NCI-H128 (cell line): ENCODE measurements around the gene TMEM121B.

ENCODE experiments used
- DNase-seq: peaks from one replicate; lab custom pipeline; 2025; ENCODE audit not compliant: unreplicated experiment; lab: John Stamatoyannopoulos, UW

The TMEM121B gene

DNA sequence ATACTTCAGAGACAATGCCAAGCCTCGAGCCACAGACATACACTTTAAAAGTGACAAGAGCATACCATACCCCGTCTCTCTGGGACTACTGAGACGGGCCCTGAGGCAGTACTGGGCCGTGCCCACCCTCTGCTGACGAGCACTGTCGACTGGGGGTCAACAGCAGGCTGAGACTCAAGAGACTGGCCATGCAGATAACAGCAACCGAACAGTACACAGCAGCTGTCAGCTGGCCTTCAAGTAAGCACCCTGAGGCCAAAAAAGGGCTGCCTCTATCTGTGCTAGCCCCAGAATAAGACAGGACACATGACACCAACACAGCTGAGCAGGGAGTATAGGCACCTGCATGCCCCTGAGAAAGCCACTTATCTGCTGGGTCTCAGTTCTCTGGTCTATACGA, 18.9 kb upstream of the TMEM121B start:
- no peak for DNase-seq

DNA sequence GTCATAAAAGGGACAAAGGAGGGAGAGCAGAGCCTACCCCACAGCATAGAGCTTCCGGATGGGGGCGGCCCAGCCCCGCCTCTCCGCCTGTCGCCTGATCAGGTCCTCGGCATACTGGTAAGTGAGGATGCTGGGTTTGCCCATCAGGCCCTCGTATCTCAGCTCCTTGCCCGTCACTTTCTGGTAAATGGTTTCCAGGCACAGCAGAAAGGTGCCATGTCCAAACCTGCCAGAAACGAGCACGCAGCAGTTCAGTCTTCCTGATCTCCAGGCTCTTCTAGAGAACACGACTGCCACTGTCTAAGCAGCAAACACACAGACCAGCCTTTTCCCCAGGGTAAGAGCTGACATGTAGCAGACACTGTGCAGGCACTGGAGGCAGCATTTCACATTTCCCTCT, 17.4 kb upstream of the TMEM121B start:
- no peak for DNase-seq

DNA sequence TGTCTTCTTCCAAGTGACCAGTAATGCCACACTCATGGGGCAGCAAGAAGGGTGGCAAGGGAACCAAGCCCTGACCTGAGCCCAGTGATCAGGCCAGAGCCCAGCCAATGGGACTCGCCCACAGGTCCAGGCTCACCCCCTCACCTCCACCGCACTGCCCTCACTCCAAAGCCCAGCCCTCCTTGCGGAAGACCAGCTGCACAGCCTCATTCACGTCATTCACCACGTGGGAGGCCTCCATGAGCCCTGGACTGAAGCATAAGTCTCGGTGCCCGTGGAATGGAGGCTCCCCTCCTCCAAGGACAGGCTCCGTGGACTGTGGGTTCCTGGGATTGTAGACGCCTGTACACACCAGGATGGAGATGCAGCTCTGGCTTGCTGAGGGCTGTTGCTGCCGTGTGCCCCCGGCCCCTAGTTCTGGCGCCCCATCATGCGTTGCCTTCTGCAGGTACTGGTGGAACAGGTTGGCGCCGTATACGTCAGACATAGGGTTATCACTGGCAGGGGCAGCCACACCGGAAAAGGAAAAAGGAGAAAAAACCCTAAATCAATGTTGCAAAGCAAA, 16.8 kb upstream of the TMEM121B start:
- no peak for DNase-seq

DNA sequence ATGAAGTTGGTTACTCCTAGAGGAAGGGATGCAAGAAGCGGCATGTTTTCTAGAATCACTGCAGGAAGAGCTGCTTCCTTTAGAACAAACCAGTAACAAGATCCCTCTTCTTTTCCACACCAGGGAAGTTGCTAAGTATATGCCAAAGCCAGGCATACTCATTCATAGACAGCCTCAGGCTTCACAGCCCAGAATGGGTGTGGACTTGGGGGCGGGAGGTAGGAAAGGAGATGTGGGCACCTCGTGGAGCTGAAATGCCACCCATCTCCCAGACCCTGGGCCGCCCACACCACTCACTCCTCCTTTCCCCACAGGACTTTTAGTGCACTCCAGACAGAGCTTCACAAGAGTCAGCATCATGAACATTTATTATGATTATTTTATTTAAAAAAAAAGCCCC, 16.0 kb upstream of the TMEM121B start:
- no peak for DNase-seq

DNA sequence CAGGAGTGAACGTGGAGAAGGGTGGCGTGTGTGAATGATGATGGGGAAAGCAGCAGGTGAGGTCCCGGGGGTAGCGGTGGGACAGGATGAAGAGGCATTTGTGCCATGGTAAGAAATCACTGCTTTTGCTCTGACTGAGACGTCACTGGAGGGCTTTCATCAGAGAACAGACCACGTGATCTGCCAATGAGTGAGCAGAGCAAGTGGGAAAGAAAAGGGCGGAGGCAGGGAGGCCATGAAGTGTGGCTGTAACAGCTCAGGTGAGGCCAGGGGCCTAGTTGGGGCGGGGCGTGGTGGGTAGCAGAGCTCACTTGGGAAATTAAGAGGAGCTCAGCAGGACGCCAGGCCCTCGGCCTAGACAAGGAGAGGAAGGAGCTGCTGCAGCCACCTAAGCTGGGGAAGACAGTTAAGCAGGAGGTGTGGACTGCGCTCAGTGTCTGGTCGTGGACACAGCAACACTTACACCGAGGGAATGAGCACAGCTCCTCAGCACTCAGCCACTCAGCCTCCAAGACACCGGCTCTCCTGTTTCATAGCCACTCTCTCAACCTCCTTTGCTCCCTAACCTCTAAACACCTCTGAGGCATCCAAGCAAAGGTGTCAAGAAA, 14.1 kb upstream of the TMEM121B start:
- no peak for DNase-seq

DNA sequence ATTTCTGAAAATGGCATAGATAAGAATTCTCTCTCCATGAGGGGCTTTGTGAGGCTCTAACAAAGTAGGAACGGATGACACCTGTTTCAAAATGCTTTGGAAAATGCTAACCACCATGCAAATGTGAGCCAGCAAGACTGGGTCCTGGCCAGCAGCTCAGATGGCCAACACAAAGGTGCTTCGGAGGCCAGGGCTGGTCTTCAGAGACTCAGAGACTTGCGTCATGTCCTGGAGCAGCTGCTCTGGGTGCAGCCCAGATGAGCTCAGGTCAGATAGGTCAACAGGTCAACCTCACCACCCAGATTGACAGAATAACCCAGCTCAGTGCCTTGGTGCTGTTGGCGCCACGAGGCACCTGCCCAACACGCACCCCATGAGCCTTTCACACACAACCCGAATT, 12.0 kb upstream of the TMEM121B start:
- no peak for DNase-seq

DNA sequence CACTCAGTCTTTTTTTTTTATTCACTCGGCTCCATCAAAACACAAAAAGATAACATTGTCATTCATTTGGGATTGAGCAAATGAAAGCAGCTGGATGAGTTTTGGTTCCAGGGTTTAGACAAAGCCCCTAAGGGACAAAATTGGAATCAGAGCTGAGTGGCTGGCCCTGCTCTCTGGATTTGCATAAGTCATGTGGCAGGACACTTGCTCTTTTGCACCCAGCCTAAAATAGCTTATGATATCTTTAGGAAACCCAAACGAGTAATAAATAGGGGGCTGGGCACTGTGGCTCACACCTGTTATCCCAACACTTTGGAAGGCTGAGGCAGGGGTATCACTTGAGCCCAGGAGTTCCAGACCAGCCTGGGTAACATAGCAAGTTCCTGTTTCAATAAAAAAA, 11.0 kb upstream of the TMEM121B start:
- no peak for DNase-seq

DNA sequence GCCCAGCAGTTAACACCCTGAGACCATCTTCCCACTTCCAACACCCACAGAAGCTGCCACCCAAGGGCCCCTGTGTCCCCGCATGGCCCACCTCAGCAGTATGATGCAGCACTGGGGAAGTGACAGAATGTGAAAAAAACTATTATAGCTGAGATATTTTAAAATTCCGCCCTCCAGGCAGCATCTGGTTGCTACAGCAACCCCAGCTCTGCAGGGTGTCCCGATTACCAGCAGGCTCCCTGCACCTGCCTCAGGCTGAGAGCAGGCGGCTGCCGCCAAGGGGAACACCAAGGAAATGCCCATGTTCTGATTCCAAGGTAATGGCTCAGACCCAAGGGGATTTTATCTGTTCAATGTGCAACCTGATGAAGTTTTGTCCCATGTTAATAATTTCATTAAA, 10.5 kb upstream of the TMEM121B start:
- DNase-seq: peak; percentile 14

DNA sequence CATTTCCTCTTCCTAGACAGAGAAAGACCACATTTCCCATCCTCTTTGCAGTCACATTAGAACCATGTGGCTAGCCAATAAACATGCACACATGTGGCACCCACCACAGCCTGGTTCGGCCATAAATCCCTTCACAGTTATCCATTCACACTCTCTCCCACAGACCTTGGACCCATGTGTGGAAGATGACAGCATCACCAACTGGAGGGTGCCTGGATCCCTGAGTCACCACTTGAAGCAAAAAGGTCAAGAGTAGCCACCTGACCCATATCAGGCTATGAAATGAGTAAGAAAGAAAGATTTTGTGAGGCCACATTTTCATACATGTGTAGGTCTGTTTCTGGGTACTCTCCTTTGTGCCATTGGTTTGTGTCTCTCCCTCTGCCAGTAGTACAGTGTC, 9.0 kb upstream of the TMEM121B start:
- no peak for DNase-seq

DNA sequence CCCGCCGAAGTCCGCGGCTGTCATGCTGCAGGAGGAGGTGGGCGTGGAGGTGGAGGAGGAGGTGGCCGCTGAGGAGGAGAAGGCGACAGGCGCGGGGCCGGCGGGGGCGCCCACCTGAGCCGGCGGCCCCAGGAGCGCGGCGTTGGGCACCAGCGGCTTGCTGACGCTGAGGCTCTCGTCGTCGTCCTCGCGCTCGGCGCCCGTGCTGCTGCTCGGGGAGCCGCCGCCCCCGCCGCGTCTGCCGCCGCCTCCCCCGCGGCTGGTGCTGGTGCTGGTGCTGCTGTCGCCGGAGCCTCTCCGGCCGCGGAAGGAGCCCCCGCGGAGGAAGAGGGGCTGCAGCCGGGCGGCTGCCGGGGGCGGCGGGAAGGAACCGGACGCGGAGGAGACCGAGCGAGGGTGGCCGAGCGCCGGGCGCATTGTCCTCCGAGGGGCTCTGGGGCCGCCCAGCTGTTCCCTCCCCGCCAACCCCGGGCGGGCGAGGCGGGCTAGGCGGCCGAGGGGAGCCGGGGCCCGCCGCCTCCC, 388 bp downstream of the TMEM121B start:
- DNase-seq: no peak

DNA sequence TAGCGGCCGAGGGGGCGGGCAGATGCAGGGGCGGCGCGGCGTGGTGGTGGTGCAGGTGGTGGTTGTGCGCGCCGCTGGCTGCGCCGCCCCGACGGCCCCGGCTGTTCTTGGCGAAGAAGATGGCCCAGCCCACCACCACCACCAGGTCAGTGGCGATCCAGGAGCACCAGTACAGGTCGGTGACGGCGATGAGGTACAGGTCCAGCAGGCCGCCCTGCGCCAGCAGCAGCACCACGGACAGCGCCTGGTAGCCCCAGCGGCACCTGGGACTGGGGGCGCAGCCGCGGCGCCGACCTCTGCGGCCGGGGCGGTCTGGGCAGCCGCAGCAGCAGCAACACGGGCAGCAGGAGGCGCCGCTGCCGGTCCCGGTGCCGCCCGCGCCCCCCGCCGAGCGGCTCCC, 879 bp downstream of the TMEM121B start:
- no peak for DNase-seq

DNA sequence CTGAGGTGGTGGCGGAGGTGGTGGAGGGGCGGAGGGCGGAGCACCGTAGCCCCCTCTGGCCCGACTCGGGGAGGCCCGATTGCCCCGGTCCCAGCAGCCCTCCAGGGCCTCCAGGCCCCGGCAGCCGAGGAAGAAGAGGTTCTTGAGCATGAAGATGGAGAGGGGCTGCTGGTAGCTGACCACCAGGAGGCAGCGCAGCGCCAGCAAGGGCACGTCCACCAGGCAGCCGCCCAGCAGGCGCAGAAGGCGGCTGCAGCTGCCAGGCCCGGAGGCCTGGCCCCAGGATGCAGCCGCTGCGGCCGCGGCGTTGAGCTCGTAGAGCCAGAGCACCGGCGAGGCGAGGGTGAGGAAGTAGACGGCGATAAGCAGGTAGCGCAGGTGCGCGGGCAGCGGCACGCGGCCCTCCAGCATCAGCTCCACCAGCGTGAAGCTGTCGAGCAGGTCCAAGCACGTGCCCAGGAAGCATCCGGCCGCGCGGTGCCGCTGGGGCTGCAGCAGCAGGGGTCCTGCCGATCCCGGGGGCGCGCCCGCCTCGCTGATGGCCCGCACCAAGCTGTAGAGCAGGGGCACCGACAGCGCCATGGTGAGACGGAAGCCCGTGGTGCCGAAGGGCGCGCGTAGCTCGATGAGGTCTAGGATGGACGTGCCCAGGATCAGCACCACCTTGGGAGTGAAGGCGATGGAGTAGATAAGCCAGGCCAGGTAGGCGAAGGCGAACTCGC, 1.5 kb downstream of the TMEM121B start:
- no peak for DNase-seq

DNA sequence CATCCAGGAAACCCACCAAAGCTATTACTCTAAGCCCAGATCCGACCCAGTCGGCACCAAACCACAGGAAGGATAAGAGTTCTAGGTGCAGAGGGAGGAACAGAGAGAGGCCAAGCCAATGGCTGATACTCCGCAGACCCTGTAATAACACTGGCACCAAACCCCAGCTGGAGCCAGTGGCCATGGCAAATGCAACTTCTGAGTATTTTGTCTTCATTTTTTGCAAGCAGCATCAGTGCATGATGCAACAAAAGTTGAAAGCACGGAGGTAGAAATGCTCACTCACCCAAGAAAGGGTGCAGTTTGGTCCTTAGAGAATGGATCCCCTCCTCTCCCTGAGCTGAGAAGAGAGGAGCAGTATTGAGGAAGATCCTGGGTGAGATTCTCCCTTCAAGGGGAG, 2.8 kb downstream of the TMEM121B start:
- no peak for DNase-seq

DNA sequence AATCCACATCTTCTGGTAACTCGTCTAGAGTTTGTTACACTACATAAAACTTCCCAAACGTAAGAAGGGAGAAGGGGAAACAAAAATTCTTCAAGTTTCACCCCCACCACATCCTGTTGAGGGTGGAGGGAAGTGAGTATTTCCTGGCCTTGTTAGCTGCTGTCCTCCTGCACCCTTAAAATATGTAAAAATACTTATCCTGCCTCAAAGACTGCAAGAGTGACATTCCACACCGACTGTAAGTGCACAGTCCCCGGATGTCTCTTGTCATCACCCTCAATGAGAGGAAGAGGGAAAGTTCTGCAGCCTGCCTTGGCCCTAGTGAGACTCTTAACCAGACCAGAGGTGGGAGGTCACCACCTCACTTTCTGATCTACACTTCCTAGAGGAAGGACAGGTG, 3.3 kb downstream of the TMEM121B start:
- no peak for DNase-seq

DNA sequence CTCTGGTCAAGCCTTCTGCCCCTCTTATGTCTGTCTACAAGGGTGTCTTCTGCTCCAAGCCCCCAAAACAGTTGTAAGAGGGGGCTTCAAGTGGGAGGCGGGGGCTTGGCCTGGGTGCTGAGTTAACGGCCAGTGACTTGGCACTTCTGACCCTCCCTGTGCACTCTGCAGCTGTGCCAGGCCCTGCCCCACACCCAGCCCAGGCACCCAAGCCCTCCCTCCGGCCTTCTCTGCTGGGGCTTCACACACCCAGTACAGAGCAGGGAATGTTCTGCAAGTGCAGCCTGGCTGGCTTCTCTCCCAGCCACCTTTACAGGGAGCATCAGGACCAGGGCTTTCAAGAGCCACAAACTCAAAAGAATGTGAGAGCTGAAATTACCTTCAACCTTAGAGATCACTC, 3.8 kb downstream of the TMEM121B start:
- no peak for DNase-seq

DNA sequence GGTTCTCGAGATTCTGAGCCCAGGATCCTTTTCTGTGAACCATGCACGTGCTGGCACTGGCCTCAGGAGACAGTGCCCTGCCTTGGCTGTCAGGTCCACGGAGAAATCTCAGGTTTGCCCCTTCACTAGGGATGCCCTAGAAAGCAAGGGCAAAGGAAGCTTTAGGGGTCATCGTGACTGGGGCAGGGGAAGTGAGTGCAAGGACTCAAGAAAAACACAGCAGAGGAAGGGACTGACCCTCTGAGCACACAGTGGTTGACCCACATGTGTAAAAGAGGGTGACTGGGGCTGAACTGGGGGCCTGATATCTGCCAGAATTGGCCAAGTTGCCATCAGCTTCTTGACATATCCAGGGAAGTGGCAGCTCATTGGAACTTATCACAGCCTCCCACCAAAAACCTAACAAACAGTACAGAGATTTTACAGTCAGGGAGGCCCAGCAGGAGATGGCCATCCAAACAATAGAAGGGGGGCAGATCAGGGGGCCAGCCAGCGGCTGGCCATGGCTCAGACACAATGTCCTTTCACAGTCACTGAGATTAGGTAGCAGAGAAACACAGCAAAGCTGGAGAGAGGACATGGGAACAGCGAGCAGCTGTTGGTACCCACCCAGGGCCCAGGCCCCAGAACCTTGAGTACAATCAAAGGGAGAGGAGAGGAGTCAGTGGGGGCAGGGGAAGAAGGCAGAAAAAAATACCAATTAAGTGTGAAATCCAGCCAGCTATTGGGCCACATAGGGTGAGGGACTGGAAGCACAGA, 4.4 kb downstream of the TMEM121B start:
- no peak for DNase-seq

DNA sequence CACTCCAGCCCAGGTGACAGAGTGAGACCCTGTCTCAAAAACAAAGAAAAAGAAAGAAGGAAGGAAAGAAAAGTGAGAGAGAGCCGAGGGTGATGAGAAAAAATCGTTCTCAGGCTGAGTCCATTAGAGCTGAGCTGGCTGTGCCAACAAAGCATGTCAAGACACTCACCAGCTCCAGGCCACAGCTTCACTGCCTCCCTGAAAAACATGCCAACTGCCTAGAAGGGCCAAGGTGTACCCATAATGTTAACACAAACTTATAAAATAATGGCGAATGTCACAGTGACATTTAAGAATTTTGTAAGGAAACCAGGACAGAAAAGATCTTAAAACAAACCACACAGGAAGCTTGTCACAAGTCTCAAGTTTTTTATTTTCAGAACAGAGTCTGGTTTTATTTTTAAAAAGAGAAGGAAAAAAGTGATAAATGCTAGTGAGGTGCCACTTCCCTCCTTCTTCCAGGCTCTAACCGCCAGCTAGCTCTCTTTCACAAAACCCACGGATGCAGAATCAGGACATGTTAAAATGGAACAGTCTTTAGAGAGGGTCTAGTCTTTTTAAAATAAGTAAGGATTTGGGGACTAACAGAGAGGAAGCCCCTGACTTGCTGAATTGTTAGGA, 5.1 kb downstream of the TMEM121B start:
- no peak for DNase-seq

DNA sequence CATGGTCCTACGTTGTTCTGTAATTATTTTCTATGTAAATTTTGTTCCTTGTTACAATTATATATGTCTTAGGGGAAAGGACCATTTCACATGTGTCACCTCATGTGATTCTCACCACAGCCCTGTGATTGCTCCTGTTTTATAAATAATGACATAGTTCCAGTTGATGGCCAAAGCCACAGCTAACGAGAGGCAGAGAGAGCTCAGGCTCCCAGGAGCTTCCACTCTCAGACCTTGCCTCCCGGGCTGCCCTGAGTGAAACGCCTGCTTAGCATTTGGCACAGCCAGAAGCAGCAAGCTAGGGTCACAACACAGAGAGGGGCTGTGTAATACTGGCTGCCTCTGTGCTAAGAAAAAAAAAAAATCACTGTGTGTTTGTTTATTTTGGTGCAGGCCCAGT, 5.9 kb downstream of the TMEM121B start:
- no peak for DNase-seq

DNA sequence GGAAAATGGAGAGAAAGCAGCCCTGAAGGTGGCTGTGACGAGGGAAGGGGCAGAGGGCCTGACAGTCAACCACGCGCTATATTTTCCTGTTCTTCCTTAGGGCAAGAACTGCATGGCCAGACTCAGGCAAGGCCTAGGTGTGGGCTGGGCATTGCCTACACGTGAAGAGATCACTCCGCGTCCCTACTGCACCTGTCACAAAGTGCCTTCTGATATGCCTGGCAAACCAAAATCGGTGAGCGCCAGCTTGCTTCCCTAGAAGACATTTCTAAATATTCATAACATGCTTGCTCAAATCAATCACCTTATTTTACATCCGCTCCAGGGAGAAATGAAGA, 6.3 kb downstream of the TMEM121B start:
- no peak for DNase-seq

DNA sequence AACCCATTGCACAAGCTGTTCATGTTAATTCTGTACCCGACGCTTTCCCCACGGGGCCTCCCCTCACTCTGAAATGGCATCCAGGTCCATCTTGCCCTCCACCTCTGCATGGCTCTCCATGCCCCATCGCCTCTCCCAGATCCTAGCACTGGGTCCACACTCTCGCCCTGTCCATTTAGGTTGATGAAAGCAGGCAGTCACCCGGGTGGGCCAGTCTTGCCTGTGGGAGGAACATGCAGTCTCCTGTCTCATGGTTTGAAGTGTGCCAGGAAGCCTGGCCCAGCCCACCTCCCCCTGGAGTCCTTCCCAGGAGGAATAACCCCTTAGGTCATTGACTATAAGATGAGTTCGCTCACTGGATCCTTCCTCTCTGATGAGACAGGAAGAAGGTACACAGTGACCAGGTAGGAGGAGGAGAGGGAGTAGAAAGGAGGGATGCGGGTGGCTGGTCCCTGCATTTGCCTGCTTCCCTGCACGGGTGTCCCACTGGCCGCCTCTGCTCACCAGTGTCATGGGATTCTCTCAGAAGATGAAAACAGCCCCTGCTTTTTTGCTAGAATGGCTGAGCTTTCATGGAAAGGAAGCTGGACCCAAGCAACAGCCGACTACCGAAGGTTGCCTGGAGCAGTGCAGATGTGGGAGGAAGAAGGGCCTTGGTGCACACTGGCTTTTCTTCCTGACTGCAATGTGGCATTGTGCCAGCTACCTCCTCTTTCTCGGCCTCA, 6.8 kb downstream of the TMEM121B start:
- DNase-seq: no peak

DNA sequence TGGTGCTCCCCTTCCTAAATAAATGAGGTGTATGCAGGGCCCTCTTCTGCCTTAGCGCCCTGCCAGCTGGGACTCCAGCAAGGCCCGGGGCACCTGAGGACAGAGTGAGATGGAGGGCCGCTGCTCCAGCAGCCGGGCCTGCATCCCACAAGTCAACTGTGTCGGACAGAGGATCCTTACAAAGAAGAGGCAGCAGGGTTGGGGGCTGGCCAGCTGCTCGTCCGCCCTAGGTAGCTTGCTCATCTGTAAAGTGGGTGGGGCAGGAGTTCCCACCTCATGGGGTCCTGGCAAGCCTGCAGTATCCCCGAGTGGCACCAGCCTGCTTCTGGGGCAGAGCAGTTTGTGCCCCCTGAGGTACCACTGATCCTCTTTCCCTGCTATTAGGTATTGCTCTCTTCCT, 7.6 kb downstream of the TMEM121B start:
- no peak for DNase-seq
